HK-2 (cell line): ENCODE measurements around the gene HCN2.

Experiments
- DNase-seq: peaks from one replicate; pipeline ENCODE4 v3.0.0-alpha.2; 2018; ENCODE audit not compliant: unreplicated experiment

HCN2 gene

DNA sequence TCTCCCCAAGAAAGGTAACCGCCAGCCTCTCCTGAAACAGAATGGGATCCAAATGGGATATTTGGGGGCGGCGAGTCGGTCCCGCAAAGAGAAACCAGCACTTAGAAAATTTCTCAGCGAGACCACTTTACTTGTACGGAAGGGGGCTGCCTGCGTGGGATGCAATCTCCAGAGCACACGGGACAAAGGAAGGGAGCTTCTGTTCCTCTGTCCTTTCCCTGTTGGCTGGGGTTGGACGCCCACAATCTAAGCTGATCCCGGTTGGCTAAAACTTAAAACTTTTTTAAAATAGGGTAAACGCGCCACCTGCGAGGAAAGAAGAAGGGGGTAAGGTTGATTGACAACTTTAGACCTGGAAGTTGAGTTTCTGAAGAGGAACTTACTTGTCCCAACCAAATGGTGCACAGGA, 18.1 kb upstream of the HCN2 start:
- DNase-seq = no peak

DNA sequence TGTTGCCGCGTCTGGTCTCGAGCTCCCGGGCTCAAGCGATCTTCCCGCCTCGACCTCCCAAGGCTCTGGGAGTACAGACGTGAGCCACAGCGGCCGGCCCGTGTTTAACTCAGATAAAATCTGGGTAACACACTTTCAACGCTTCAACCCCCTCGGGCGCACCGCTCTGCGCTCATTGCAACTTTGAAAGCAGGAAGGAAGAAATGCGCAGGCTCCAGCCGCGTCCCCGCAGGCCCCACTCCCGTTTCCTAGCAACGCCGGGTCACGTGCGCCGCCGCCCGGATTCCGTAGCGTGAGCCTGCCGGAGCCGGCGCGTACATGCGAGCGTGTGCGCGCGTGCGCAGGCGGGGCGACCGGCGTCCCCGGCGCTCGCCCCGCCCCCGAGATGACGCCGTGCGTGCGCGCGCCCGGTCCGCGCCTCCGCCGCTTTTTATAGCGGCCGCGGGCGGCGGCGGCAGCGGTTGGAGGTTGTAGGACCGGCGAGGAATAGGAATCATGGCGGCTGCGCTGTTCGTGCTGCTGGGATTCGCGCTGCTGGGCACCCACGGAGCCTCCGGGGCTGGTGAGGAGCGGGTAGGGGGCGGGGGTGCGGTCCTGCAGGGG, 17.4 kb upstream of the HCN2 start, which contains the start of gene BSG:
Gene BSG, plus strand, starts transcription at position 457 of the 603 bp plus-strand sequence. Its CDS starts 39 bp downstream, at position 496.
- peak; percentile 97 for DNase-seq

DNA sequence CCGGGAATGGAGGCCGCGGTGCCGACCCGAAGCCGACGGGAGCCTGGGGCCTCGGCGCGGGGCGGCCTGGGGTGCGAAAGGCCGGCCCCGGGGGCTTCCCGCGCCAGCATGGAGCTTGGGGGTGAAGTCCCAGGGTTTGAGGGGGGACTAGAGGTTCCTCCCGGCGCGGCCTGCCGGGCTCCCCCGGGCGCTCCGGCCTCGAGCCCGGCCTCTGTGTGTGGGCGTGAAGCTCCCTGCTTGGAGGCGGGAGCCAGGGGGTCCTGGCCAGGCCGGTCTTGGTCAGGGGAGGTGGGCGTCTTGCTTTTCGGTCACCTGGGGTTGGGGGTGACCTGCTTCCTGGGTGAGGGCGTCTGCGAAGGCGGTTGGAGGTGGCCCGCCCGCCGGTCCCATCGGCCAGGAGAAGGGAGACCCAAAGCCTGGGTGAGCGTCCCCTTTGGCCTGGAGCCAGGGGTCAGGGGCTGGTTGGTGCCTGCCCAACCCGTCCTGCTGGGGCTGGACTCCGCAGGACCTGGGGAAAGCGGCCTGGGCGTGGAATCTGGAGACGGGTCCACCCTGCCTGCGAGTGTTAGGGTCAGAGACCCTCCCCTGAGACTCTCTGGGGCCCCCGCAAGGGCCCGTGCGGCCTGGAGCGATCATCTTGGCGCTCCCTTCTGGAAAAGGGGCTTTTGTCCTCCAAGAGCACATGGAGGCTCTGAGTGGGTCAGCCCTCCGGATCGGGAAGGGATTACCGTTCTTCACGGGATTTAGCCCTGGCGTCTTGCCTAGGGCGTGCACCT, 16.8 kb upstream of the HCN2 start:
- DNase-seq = no peak

DNA sequence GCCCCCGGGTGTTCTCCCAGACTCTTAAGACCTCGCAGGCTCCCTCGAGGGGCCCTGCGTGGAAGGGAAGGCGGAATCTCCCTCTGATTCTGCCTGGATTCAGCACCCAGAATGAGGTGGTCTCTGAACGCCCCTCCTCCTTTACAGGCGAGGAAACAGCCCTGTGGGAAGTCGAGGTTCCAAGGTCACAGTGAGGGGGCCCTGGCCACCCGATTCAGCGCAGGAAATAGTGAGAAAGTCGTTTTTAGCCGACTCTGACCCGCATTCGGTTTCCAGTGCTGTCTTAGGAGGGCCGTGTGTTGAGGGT, 16.2 kb upstream of the HCN2 start:
- DNase-seq = no peak

DNA sequence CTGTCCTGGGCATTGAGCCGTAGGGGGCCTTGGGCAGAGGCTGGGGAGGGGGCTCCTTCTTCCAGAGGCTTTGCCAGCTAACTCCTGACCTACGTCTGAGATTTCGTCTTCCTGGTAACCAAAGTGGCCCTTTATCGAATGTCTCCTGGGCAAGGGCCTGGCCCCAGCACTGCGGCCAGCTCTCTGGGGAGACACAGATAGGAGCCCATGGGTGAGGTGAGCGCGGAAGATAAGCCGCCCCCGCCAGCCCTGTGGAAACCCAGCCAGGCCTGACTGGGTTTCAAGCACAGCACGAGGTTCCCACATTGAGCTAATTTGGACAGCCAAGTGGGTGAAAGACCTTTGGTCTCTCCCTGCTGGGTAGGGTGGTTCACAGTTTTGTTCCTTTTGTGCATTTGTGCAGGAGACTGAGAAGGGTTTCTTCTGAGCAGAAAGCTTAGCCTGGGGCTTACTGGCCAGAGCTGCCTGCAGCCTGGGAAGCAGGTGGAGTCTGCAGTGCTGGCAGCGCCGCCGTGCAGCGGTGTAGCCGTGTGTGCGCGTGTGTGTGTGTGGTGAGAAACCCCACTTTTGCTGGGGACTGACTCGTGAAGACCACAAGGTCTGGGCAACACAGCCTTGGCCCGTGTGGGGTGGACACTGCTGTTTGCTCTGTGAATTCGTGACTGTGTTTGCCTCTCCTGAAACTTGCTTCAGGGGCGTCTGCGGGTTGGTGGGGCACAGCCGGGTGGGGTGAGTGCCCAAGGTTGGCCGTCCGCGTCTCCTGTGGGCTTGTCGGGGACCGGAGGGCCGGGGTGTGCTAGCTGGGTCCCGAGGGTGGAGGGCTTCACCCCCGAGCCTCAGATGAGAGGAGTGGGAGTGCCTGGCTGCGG, 14.8 kb upstream of the HCN2 start:
- peak; percentile 31 for DNase-seq

DNA sequence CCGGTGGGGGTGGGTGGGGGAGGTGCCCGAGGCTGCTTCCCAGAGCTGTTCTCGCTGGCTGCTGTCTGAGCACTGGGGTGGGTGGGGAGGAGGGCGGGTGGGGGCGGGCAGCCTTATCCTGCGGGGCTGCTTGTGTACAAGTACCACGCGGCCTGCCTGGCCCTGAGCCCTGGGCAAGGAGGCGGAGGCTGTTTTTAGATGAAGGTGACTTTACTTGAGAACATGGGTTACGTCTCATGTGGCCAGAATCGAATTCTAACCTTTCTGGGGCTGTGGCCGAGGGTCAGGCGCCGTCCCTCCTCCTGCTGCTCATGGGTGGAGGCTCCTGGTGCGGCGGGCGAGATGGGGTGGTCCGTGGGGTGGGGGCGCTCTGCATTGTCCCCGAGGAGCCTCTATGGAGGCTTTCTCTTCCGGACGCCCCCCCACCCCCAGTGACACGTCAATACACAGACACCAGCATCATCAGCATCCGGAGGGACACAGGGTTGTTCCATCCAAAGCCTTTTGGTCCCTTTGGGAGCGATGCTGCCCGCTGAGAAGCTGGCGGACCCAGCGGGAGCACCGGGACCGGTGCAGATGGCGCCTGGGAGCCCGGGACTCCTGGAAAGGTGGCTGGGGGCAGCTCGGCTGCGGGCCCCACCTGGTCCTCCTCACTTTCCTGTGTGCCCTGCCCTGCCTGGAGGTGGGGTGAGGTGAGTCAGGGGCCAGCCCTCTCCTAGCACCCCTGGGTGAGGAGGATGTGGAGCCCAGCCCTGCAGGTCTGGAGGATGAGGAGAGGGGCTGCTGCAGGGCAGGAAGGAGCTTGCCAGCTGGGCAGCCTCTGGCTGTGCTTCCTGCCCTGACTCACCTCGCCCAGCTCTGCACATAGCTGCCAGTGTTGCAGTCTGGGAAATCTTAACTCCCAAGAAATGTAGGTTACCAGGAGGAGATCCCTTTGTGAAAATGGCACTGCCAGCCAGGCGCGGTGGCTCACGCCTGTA, 13.9 kb upstream of the HCN2 start:
- peak; percentile 48 for DNase-seq

DNA sequence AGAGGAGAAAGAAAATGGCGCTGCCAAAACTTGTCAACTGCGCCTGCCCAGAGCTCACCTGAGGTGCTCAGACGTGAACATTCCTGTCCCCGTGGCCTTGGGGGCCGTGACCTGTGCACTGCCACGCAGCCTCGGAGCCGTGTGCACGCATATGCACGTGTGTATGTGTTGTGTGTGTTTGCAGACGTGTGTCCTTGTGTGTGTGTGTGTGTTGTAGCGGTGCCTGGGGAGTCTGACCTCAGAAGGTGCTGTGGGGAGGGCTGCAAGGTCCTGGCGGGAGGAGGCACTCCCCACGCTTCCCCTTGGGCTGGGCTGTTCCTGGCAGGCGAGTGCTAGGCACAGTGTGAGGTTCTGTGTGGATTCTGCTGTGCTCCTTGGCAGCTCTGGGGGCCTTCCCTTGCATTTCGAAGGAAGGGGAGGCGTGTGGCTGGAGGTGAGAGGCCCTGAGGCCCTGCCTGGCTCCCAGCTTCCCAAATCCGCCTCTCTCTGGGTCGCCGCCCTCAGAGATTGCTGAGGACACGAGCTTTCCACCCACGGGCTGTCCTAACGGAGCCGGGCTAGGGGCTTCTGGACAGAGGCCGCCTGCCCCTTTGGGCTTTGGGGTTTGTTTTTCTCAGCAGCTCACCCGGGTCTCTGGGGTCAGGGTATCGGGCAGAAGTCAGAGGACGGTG, 12.8 kb upstream of the HCN2 start:
- DNase-seq = no peak

DNA sequence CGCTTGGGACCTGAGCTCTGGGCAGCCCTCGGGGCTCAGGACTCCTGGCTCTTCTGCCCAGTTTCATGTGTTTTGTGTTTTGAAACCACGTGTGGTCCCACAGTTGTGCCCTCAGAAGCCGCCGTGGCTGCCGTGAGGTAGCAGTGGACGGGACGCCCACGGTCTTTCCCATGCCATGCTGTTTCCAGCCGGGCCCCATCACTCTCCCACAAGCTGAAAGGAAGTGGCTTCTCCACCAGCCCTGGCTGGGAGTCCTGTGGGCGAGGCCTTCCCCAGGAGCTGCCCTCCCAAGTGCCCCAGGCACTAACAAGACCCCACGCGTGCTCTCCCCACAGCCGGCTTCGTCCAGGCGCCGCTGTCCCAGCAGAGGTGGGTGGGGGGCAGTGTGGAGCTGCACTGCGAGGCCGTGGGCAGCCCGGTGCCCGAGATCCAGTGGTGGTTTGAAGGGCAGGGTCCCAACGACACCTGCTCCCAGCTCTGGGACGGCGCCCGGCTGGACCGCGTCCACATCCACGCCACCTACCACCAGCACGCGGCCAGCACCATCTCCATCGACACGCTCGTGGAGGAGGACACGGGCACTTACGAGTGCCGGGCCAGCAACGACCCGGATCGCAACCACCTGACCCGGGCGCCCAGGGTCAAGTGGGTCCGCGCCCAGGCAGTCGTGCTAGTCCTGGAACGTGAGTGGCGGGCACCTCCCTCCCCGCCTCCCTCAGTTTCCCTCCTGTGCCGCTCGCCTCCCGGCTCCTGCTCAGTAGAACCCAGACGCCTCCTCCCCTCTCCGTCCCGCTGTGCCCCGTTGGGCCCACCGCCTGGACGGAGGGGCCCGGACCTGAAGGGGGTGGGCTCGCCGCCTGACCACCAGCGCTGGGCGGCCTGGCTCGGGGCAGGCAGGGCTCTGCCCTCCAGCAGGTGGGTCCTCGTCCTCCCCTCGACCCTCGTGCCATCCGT, 12.0 kb upstream of the HCN2 start:
- DNase-seq = no peak

DNA sequence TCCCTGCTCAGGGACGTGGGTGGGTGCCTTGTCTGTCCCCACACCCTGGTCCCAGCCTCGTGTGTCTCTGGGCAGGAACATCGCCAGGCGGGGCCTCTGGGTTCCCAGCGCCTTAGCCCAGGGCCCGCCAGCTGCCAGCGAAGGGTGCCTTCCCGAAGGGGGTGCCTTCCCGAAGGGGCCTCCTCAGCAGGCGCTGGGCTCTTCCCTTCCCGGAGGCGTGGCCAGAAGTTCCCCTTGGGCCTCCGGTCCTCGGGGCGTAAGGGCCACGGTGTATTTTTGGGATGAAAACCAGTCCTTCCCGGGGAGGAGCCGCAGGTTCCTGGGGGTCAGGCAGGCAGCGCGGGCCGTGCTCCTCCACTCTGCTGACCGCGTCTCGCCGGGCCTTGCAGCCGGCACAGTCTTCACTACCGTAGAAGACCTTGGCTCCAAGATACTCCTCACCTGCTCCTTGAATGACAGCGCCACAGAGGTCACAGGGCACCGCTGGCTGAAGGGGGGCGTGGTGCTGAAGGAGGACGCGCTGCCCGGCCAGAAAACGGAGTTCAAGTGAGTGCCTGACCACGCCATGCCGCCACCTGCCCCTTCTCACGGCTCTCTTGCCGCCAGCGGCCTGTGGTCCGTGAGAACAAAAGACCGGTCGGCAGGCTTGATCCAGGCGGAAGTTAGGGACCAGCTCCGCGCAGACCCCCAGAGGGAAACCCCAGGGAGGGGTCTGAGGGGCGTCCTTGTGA, 10.4 kb upstream of the HCN2 start:
- no peak for DNase-seq

DNA sequence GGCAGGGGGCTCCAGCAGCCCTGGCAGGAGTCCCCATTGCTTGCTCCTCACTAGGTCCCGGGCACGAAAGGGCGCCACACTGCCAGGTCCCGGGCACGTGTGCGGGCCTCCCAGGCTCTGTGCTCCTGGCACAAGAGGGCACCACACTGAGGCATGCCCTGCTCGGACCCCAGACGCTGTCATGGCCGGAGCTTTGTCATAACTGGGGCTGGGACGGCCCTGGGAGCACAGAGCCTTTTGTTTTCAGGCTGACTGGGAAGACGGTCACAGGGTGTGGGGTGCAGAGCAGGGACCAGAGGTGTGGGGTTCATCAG, 9.9 kb upstream of the HCN2 start:
- no peak for DNase-seq

DNA sequence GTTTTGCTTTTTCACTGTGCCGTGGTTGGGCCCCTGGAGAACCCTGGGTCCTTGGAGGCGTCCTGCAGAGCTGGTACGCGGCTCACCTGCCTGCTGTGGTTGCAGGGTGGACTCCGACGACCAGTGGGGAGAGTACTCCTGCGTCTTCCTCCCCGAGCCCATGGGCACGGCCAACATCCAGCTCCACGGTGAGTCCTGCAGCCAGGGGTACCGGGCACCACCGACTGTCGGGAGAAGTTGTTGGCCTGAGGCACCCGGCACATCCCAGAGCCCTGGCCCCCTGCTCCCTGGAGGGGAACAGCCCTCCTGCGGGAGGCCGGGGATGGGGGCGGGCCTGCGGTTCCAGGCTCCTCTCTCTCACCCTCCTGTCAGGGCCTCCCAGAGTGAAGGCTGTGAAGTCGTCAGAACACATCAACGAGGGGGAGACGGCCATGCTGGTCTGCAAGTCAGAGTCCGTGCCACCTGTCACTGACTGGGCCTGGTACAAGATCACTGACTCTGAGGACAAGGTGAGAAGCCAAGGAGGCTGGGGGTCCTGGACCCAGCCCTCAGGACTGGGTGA, 9.3 kb upstream of the HCN2 start:
- no peak for DNase-seq

DNA sequence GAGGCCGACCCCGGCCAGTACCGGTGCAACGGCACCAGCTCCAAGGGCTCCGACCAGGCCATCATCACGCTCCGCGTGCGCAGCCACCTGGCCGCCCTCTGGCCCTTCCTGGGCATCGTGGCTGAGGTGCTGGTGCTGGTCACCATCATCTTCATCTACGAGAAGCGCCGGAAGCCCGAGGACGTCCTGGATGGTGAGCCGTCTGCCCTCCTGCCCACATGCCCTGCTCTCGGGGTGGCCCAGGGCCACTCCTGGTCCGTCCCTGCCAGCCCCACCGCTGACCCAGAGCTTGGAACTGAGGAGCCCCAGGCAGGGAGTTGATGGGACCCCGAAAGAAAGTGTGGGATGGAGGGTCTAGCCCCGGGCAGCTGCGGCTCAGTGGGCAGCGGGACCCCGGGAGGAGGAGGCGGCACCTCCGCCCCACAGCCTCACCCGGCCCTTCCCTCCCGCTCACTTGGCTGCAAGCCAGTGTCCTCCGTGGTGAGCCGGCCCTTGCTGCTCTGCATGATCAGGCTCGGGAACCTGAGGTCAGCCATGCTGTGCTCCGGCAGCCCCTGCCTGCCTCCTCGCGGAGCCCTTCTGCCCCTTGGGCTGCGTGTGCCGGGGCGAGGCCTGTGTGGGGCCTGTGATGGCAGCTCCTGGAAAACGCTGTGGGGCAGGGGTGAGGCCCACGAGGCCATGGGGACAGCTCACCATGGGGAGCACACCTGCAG, 8.1 kb upstream of the HCN2 start:
- DNase-seq = no peak

DNA sequence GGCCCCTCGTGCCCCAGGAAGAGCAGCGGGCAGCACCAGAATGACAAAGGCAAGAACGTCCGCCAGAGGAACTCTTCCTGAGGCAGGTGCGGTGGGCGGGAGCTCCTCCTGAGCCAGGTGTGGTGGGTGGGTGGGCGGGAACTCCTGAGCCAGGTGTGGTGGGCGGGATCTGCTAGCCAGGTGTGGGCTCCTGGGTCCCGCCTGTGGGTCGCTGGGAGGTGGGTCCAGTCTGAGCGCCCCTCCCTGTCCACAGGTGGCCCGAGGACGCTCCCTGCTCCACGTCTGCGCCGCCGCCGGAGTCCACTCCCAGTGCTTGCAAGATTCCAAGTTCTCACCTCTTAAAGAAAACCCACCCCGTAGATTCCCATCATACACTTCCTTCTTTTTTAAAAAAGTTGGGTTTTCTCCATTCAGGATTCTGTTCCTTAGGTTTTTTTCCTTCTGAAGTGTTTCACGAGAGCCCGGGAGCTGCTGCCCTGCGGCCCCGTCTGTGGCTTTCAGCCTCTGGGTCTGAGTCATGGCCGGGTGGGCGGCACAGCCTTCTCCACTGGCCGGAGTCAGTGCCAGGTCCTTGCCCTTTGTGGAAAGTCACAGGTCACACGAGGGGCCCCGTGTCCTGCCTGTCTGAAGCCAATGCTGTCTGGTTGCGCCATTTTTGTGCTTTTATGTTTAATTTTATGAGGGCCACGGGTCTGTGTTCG, 7.0 kb upstream of the HCN2 start:
- DNase-seq = peak; percentile 67

DNA sequence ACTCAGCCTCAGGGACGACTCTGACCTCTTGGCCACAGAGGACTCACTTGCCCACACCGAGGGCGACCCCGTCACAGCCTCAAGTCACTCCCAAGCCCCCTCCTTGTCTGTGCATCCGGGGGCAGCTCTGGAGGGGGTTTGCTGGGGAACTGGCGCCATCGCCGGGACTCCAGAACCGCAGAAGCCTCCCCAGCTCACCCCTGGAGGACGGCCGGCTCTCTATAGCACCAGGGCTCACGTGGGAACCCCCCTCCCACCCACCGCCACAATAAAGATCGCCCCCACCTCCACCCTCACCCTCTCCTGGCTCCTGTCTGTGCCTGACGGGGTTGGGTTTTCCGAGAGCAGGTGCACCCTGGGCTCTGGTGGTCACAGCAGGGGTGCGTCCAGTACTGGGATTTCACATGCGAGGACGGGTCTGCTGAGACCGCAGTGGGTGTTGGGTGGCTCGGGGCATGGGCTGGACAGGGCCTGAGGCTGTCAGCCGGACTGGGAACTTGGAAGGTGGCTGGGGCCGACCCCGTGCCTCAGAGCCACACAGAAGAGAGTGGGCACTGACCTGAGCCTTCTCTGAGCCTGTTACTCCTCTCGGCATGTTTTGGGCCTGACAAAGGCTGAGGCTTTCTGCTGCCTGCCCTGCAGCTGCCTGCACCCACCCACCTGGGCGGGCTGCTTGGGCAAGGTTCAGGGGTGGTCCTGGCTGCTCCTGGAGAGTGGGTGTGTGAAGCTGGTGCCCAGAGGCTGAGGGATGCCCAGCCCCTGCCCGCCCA, 6.3 kb upstream of the HCN2 start:
- no peak for DNase-seq

DNA sequence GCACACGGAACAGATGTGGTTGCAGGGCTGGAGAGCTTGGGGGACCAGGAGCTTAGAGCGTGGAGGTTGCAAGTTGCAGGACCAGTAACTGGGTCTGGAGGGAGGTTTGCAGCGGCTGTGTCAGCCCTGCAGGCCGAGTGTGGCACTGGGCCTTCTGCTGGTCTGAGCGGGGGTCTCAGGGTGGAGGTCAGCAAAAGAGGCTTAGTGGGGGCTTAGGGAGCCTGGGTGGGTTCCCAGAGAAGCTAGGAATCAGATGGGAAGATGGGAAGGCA, 5.8 kb upstream of the HCN2 start:
- DNase-seq = no peak

DNA sequence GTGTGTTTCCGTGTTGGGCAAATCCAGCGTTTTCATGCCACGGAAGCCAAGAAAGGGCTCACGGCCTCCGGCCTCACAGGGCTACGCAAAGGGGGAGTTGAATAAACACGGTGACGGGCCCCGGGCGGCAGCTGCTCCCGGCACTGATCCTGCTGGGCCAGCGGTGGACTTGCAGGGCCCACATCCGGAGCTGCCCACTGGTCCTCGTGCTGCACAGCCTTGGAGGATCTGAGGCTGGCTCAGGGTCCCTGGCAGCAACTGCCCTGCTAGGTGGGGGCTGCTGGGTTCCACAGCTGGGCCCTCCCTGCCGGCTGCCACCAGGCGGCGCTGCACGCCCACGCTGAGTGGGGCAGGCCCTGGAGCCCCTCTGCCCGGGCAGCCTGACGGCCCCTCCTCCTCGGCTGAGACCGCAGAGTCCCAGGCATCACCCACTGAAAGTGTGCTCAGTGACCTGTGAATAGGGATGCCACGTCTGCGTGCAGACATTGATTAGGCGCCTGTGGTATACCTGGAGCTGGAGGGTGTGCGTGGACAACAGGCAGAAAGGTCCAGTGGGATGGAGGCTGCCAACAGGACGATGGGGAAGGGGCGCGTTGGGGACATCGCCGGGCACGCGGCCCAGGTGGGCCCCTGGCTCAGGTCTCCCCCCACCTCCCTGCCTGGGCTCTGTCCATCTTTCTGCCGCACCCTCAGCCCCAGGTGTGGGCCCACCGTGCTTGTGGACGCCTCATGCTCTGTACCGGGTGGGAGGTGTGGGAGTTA, 5.3 kb upstream of the HCN2 start:
- no peak for DNase-seq
